Measurements from ENCODE around the gene CORO7.
A peak's percentile ranks its signal among the peaks of the same experiment; 100 is the strongest.

- TF ChIP-seq CTCF (IDR thresholded peaks at IDR 0.05) = peak; percentile 76
- TF ChIP-seq, protein P1, sequence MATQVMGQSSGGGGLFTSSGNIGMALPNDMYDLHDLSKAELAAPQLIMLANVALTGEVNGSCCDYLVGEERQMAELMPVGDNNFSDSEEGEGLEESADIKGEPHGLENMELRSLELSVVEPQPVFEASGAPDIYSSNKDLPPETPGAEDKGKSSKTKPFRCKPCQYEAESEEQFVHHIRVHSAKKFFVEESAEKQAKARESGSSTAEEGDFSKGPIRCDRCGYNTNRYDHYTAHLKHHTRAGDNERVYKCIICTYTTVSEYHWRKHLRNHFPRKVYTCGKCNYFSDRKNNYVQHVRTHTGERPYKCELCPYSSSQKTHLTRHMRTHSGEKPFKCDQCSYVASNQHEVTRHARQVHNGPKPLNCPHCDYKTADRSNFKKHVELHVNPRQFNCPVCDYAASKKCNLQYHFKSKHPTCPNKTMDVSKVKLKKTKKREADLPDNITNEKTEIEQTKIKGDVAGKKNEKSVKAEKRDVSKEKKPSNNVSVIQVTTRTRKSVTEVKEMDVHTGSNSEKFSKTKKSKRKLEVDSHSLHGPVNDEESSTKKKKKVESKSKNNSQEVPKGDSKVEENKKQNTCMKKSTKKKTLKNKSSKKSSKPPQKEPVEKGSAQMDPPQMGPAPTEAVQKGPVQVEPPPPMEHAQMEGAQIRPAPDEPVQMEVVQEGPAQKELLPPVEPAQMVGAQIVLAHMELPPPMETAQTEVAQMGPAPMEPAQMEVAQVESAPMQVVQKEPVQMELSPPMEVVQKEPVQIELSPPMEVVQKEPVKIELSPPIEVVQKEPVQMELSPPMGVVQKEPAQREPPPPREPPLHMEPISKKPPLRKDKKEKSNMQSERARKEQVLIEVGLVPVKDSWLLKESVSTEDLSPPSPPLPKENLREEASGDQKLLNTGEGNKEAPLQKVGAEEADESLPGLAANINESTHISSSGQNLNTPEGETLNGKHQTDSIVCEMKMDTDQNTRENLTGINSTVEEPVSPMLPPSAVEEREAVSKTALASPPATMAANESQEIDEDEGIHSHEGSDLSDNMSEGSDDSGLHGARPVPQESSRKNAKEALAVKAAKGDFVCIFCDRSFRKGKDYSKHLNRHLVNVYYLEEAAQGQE (IDR thresholded peaks at IDR 0.05; ENCODE audit: low read depth, low read length) = no peak
- no peak for TF ChIP-seq RFX5 (IDR thresholded peaks at IDR 0.05; ENCODE audit: low read length)
- TF ChIP-seq USF2 (IDR thresholded peaks at IDR 0.05; ENCODE audit: borderline replicate concordance, low read depth, low read length) = no peak
- no peak for TF ChIP-seq CHD2 (IDR thresholded peaks at IDR 0.05; ENCODE audit: low read length, partially characterized antibody)
- TF ChIP-seq EP300 (IDR thresholded peaks at IDR 0.05; ENCODE audit: borderline replicate concordance in 1 of 2, low read depth in 1 of 2, low read length in 1 of 2) = no peak
- no peak for TF ChIP-seq EZH2phosphoT487 (IDR thresholded peaks at IDR 0.05; ENCODE audit: borderline replicate concordance, low read depth)
- TF ChIP-seq, protein P2, sequence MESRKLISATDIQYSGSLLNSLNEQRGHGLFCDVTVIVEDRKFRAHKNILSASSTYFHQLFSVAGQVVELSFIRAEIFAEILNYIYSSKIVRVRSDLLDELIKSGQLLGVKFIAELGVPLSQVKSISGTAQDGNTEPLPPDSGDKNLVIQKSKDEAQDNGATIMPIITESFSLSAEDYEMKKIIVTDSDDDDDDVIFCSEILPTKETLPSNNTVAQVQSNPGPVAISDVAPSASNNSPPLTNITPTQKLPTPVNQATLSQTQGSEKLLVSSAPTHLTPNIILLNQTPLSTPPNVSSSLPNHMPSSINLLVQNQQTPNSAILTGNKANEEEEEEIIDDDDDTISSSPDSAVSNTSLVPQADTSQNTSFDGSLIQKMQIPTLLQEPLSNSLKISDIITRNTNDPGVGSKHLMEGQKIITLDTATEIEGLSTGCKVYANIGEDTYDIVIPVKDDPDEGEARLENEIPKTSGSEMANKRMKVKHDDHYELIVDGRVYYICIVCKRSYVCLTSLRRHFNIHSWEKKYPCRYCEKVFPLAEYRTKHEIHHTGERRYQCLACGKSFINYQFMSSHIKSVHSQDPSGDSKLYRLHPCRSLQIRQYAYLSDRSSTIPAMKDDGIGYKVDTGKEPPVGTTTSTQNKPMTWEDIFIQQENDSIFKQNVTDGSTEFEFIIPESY (IDR thresholded peaks at IDR 0.05; ENCODE audit: borderline replicate concordance, low read depth) = no peak
- no peak for TF ChIP-seq NRF1 (IDR thresholded peaks at IDR 0.05; ENCODE audit: low read depth, low read length)
These were observed 102.5 kb downstream of the CORO7 start for GRCh38 chr16:4313563-4314531.

Data from SK-N-SH (cell line).